ENCODE data around the gene KLHDC4.

- TF ChIP-seq RARB (CRISPR knock-in tag; IDR thresholded peaks at IDR 0.05): no peak
- no peak for TF ChIP-seq USF2 (IDR thresholded peaks at IDR 0.05)
- TF ChIP-seq, protein P1, sequence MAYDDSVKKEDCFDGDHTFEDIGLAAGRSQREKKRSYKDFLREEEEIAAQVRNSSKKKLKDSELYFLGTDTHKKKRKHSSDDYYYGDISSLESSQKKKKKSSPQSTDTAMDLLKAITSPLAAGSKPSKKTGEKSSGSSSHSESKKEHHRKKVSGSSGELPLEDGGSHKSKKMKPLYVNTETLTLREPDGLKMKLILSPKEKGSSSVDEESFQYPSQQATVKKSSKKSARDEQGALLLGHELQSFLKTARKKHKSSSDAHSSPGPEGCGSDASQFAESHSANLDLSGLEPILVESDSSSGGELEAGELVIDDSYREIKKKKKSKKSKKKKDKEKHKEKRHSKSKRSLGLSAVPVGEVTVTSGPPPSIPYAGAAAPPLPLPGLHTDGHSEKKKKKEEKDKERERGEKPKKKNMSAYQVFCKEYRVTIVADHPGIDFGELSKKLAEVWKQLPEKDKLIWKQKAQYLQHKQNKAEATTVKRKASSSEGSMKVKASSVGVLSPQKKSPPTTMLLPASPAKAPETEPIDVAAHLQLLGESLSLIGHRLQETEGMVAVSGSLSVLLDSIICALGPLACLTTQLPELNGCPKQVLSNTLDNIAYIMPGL (CRISPR knock-in tag; IDR thresholded peaks at IDR 0.05; ENCODE audit: borderline replicate concordance): no peak
- TF ChIP-seq CTCF (IDR thresholded peaks at IDR 0.05): no peak
- TF ChIP-seq MYC (IDR thresholded peaks at IDR 0.05; ENCODE audit: borderline replicate concordance, low read length): no peak
- no peak for TF ChIP-seq POLR2A (IDR thresholded peaks at IDR 0.05; ENCODE audit: low read length)
- no peak for TF ChIP-seq KDM1A (IDR thresholded peaks at IDR 0.05; ENCODE audit: low read depth)
- TF ChIP-seq KDM5A (IDR thresholded peaks at IDR 0.05): no peak
- TF ChIP-seq CBX2 (IDR thresholded peaks at IDR 0.05; ENCODE audit: borderline replicate concordance, low read depth): no peak
- TF ChIP-seq EP300 (IDR thresholded peaks at IDR 0.05): no peak
- no peak for TF ChIP-seq MAZ (IDR thresholded peaks at IDR 0.05; ENCODE audit: borderline replicate concordance, low read depth, low read length)
- no peak for TF ChIP-seq TP53 (CRISPR knock-in tag; IDR thresholded peaks at IDR 0.05)
Measured at GRCh38 chr16:87689956-87690465, 75.8 kb downstream of the KLHDC4 start.
